ENCODE results near the gene PYURF.

PYURF gene

DNA sequence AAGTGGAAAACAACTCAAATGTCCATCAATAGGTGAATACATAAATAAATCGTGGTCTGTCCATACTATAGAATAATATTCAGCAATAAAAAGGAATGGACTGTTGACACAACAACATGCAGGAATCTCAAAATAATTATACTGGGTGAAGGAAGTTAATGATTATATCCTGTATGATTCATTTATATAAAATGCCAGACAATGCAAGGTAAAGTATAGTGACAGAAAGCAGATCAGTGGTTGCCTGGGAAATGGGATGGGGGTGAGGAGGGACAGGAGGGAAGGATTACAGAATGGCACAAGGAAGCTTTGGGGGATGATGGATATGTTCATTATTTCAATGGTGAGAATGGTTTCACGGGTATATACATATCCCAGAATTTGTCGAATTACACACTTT lies 12.3 kb downstream of the PYURF start:
- DNase-seq (ENCODE audit: low read depth), result no peak

- DNase-seq (ENCODE audit: low read depth), result no peak
Observed at GRCh38 chr4:88503344-88503743, 20.2 kb downstream of the PYURF start.

- no peak for DNase-seq (ENCODE audit: low read depth)
Observed at GRCh38 chr4:88497859-88498409, 25.6 kb downstream of the PYURF start.

GRCh38 chr4:88489100-88489761 lies 34.3 kb downstream of the PYURF start:
- no peak for DNase-seq (ENCODE audit: low read depth)

DNA sequence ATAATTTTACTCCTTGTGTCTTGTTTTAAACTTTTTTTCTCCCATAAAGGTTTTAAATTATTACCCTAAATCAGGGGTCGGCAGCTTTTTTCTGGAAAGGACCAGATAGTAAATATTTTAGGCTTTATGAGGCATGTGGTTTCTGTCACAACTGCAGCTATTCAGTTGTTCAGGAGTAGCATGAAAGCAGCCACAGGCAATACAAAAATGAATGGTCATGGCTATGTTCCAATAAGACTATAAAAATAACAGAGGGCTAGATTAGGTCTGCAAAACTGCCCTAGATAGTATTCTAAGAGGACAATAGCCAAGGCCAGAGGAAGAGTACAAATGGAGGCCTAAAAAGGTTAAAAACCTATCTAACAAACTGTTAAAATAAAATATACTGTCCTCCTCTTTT lies 42.0 kb downstream of the PYURF start:
- no peak for DNase-seq (ENCODE audit: low read depth)

GRCh38 chr4:88478247-88478646 lies 45.3 kb downstream of the PYURF start:
- DNase-seq (ENCODE audit: low read depth), result no peak

DNA sequence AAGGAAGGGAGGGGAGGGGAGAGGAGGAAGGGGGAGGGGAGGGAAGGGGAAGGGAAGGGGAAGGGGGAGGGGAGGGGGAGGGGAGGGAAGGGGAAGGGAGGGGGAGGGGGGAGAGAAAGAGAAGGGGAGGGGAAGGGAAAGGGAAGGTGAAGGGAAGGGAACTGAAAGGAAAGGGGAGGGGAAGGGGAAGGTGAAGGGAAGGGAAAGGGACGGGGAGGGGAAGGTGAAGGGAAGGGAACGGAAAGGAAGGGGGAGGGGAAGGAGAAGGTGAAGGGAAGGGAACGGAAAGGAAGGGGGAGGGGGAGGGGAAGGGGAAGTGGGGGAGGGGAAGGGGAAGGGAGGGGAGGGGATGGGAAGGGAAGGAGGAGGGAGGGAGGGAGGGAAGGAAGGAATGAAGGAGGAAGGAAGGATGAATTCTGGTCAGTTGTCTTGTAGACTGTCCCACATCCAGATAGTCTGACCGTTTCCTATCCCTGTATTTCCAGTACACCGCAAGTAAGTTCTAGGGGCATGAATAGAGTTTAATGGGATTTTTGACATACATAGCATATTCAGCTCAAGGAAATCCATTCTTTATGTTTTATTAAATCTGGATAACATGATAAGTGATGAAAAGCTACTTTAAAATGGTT lies 46.2 kb downstream of the PYURF start:
- no peak for DNase-seq (ENCODE audit: low read depth)
